Activated gamma-delta T cell treated with Interleukin-2 at 50 U/mL for 16 hours (primary cell): ENCODE results near the gene GSTO1.

Experiments
- DNase-seq: peaks from one replicate; pipeline ENCODE4 v3.0.0-alpha.2; 2020

GSTO1 gene

DNA sequence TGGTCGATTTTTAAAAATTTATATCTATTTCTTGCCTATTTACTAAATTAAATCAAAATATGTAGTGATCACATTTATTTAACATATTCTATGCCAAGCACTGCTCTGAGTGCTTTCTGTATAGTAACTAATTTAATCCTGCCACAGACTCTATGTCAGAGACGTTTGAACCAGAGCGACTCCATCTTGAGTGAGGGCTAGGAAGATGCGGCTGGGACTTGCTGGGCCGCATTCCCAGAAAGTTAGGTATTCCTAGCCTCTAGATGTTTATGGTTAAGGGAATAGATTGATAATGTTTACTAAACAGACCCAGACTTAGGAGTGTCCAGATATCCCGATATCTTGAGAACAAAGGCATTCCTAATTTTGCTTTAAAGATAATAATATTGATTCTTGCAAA is 3.2 kb upstream of the GSTO1 start:
- no peak for DNase-seq

GRCh38 chr10:104252368-104252767 is 2.3 kb upstream of the GSTO1 start:
- DNase-seq: no peak

DNA sequence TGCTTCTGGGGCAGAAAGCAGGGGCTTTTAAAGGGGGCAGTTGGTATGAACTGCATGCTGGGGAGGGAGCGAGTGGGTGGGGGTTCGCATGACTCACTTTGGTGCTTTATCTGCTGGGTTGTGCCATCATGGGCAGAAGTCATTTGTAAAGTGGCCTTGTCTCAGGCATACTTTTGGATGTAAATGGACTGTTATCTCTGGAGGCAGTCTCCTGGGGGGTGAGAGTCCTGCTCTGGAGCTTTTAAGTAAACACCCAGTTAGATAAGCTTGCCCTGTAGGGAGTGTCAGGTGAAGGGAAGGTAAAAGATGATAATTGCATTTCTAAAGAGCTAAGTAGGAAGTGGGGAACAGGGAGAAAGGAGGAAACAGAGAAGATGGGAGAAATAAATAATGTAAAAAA is 1.6 kb upstream of the GSTO1 start:
- DNase-seq: no peak

DNA sequence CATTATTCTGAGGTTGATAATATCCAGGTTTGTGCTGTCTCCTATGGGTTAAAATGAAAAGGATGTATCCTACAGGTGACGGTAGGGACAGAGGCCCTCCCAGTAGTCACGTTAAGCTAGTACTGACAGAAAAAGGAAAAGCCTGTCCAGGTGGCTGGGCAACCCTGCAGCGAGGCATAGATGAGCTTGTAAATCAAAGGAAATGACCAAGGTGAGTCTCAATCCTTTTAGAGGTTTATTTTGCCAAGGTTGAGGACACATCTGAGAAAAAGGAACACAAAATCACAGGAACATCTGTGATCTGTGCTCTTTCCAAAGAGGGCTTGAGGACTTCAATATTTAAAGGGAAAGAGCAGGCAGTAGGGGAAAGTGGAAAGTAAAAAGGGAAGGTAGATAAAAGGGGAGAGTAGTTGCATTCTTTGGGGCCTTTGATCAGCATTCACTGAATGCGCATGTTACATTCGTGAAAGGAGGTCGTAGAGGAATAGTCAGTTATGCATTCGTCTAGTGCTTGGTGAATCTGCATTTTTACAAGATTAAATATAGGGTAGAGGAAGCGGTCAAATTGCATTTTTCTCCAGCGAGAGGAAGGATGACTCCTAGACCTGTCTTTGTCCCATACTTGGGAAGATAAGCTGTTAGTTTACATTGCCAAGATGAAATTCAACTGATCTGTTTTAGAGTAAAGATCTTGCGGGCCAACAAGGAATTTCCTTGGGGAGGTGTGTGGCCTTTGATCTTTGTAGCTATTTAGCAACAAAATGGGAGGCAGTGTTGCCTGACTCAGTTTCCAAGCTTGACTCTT is 884 bp upstream of the GSTO1 start:
- no peak for DNase-seq

DNA sequence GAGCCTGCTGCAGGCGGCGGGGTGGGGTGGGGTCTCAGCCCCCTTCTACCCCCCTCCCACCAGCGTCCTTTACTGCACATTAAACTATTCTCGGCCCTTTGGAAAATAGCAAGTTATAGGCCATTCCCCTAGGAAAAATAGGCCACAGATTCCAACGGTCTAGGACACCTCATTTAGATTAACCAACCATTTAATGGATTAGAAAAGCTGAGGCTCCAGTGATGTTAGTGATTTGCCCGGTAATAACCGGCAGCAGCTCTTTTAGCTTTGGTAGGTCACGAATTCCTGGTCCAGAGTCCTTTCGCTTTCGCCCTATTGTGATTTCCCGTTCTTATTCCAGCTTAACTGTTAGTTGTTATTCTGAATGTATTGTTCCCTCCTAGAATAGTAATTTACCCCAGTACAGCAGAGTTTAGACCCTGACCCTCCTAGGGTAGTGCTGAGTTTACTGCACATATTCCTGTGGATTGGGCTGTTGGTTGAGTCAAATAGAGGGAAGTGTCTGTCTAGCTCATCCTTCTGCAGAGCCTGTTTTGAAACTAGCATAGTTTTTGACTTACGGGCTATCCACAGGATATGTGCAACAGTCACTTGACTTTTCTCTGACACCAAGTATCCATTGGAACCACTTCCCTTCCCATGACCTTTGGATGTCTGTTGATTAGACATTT is 754 bp downstream of the GSTO1 start:
- DNase-seq: no peak

- no peak for DNase-seq
Observed at GRCh38 chr10:104256335-104256961, 1.8 kb downstream of the GSTO1 start.

DNA sequence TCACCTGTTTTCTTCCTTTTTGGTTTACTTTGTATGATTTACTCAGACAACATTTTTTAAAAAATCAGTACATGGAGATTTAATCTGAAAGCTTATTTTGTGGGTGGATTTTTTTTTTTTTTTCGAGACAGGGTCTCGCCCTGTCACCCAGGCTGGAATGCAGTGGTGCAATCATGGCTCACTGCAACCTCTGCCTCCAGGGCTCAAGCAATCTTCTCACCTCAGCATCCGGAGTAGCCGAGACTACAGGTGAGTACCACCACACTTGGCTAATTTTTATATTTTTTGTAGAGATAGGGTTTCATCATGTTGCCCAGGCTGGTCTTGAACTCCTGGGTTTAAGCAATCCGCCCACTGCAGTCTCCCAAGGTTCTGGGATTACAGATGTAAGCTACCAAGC is 2.5 kb downstream of the GSTO1 start:
- DNase-seq: no peak

DNA sequence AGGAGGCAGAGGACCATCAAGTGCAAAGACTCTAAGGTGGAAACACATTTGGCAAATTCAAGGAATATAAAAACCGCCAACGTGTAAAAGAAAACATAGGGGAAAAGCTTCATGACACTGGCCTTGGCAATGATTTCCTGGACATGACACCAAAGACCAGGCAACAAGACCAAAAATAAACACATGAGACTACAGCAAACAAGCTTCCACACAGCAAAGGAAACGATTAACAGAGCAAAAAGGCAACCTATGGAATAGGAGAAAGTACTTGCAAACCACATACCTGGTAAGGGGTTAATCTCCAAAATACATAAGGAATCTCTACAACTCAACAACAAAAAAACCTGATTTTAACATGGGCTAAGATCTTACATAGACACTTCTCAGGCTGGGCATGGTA is 3.5 kb downstream of the GSTO1 start:
- DNase-seq: no peak

GRCh38 chr10:104259456-104259855 is 4.8 kb downstream of the GSTO1 start:
- DNase-seq: no peak

DNA sequence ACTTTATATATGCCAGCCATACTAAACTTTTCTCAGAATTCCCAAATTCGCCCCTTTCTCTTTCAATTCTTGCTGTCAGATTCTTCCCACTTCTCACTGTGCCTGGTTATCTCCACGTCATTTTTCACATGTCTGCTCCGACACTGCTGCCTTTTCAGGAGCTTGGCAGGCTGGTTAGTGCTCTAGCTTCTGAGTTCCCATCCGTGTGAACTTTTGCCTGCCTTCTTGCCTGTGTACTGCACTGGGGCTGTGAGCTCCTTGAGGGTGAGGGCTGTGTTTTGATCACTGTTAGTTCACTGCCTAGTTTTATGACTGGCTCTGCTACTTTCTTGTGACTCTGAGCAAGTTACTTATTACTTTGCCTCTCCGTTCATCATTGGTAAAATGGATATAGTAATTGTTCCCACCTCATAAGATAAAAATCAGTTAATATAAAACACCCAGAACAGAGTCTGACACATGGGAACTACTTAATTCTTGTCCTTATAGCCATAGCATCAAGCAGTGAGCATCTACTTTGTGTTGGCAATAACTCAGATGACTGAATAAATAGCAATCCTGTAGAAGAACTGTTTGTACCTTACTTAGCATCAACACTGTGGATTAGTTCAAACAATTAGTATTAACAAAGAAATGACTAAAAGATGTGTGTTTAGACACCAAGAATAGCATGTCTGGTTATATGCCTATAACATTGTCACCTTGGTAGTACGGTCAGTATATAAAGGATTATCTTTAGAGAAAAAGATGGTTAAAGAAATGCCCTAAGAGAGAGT is 5.5 kb downstream of the GSTO1 start:
- DNase-seq: no peak

GRCh38 chr10:104260775-104261115 is 6.1 kb downstream of the GSTO1 start:
- DNase-seq: no peak

- DNase-seq: no peak
Observed at GRCh38 chr10:104262055-104262454, 7.4 kb downstream of the GSTO1 start.

DNA sequence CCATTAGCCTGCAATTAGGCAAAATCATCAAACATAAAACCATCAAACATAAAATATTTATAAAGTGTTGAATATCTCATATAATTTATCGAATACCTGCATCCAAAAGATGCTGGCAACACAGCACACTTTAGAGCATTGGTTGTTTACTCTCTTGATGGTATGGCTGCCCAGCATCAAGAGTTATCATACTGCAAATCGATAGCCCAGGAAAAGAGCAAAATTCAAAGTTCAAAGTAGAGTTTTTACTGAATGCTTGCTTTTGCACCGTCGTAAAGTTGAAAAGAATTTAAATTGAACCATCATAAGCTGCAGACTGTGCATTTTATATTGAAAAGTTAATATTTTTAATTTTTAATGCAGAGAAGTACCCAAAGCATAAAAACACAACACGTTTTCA is 10.1 kb downstream of the GSTO1 start:
- DNase-seq: no peak

DNA sequence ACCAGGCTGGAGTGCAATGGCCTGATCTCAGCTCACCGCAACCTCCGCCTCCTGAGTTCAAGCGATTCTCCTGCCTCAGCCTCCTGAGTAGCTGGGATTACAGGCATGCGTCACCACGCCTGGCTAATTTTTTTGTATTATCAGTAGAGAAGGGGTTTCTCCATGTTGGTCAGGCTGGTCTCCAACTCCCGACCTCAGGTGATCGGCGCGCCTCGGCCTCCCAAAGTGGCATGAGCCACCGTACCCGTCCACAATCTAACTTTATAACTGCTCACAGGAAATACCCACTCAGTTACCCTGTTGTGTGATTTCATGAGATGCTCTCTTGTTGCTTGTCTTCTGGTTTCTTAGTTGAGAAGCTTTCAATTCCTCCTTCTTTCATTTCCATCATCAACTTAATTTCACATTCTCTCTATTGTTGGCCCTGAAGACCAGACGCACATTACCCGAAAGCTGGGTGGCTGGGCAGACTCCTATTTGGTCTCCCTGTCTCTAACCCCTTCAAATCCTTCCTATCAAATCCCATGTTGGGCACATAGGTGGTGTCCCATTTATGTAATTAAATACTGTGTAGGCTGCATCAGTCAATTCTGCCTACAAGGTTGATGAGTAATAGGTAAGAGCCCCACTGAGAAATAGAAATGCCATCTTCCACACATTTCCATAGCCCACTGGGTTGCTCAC is 13.2 kb downstream of the GSTO1 start:
- no peak for DNase-seq

GRCh38 chr10:104268405-104268712 is 13.7 kb downstream of the GSTO1 start:
- no peak for DNase-seq

GRCh38 chr10:104268713-104269645 is 14.3 kb downstream of the GSTO1 start, which contains the start of gene GSTO2:
Gene GSTO2 (plus strand): TSS chr10:104269184. CDS start chr10:104274916, 5,732 bp downstream.
- DNase-seq: peak; percentile 96

DNA sequence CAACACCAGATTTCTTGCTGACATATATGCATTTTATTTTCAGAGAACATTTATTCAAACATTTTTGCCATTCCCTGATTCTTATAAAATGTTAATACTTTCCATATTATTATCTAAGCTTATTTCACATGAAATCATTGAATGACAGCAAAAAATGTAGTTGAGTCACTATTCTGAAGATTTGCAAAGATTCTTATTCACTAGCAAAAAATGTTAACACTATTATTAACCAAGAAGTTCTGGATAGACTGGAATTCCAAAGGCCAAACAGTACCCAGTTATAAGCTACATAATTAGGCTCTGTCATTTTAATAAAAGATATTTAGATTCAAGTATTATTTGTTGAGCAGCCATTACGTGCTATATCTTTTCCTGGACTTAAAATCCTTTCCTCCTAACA is 18.6 kb downstream of the GSTO1 start:
- DNase-seq: no peak

DNA sequence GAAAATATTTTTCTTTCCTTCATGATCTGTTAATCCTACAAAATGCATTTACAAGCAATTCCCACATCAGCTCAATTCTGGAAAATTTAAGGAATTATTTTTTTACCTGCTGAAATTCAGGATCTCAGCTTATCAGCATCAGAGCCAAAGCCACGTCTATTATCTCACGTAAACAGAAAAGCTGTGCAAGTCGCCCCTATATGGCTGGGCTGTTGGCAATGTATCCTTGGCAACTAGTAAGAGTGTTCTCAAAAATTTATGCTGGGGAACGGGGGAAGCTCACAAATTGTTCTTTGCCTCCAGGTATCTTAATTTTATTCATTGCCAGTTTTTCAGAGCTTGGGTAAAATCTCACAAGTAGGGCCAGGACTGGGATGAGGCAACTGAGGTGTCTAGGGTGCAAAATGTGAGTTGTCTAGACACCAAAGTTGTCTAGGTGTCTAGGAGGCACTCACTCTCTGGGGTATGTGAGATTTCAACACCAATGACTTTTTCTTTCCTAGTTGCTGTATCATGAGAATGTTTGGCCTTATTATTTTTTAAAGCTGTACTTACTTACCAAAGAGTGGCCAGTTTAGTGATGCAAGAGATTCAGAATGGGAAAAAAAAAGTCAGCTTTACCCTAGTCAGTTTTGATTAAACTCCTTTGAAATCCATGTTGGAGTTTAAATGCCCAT is 19.3 kb downstream of the GSTO1 start:
- DNase-seq: no peak

DNA sequence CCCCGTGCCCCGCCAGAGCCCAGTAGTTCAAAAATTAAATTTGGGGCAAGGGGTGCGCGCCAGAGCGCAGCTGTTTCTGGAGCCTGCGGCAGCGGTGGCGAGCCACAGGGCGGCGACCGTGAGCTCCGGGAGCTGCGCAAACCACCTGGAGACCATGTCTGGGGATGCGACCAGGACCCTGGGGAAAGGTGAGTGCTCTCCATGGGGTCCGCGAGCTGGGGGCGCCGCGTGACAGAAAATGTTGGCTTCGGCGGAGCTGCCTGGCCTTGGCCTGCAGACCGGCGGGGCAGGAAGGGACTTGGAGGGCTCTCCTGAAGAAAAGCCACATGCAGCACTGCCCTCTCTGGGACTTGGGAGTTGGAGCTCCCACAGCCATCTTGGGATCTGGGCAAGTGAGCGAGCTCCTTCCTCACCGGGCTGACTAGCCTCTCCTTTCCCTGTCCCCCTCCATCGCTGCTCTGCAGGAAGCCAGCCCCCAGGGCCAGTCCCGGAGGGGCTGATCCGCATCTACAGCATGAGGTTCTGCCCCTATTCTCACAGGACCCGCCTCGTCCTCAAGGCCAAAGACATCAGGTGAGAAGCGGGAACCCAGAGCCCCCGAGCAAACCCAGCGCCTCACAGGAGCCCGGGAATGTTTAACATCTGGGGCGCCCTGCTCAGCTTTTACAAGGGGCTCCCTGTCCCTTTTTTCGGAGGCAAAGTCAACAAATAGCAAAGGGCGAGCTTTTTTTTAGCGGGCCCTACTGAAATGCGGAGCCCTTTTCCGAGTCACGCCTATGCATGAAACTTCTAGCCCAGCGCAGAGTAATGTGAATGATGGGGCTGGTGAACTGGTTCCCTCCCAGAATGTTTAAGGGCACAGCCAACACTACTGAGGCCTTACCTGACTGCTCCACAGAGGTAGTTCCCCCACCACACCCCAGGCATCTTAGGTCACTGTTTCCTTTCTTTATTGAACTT is 20.4 kb downstream of the GSTO1 start:
- DNase-seq: peak; percentile 28

GRCh38 chr10:104276192-104276591 is 21.5 kb downstream of the GSTO1 start:
- DNase-seq: no peak
